Activated CD4-positive, CD25-positive, alpha-beta regulatory T cell (primary cell): Measurements from ENCODE around the gene PAM16.

Source experiments
- DNase-seq, 4 experiments: peaks; one replicate each; lab custom pipeline; 2025; lab: John Stamatoyannopoulos, UW

Gene PAM16

GRCh38 chr16:4319454-4320421 is 31.4 kb downstream of the PAM16 start:
- no peak for DNase-seq

GRCh38 chr16:4318967-4319366 is 32.2 kb downstream of the PAM16 start:
- DNase-seq, result no peak

GRCh38 chr16:4318451-4318910 is 32.6 kb downstream of the PAM16 start:
- DNase-seq, result no peak

GRCh38 chr16:4317532-4318450 is 33.3 kb downstream of the PAM16 start:
- DNase-seq, result no peak

GRCh38 chr16:4316864-4317531 is 34.1 kb downstream of the PAM16 start:
- DNase-seq, result no peak

- DNase-seq, result no peak
Observed at GRCh38 chr16:4316108-4316863, 34.8 kb downstream of the PAM16 start.

GRCh38 chr16:4315186-4316107 is 35.7 kb downstream of the PAM16 start, which contains the start of gene GLIS2:
Gene GLIS2, plus strand, starts transcription at chr16:4316067. Its CDS starts 16,214 bp downstream, at chr16:4332281.
- no peak for DNase-seq

- DNase-seq, result no peak
Observed at GRCh38 chr16:4314532-4315185, 36.5 kb downstream of the PAM16 start.

- DNase-seq, result no peak
Observed at GRCh38 chr16:4313563-4314531, 37.3 kb downstream of the PAM16 start.

- peak in 2 of 4 experiments; percentile 19 to 31 for DNase-seq
Observed at GRCh38 chr16:4309833-4310266, 41.3 kb downstream of the PAM16 start.

GRCh38 chr16:4309102-4309832 is 41.9 kb downstream of the PAM16 start:
- no peak for DNase-seq

GRCh38 chr16:4307215-4308037 is 43.7 kb downstream of the PAM16 start:
- peak; percentile 87 to 97 (median 94) for DNase-seq

- no peak for DNase-seq
Observed at GRCh38 chr16:4306470-4307214, 44.5 kb downstream of the PAM16 start.

- DNase-seq, result no peak
Observed at GRCh38 chr16:4303973-4304372, 47.1 kb downstream of the PAM16 start.

- no peak for DNase-seq
Observed at GRCh38 chr16:4301968-4302367, 49.2 kb downstream of the PAM16 start.

GRCh38 chr16:4301177-4301576 is 49.9 kb downstream of the PAM16 start:
- DNase-seq, result no peak
